NB4 (cell line): ENCODE measurements around the gene LINGO3.

Experiments used
- DNase-seq: peaks from one replicate; pipeline ENCODE4 v3.0.0; 2010; ENCODE audit warnings: low read depth
- H3K4me3 ChIP-seq: one replicate; pipeline ENCODE4 v1.5.1; 2011; ENCODE audit warnings: mild to moderate bottlenecking, low read depth, low read length, moderate library complexity
- MYC ChIP-seq: IDR thresholded peaks from 2 replicates; pipeline ENCODE4 v1.6.1; 2011; ENCODE audit warnings: low read depth, low read length
- POLR2A ChIP-seq: IDR thresholded peaks from 2 replicates; pipeline ENCODE4 v1.6.1; 2011; ENCODE audit warnings: mild to moderate bottlenecking; ENCODE audit not compliant: insufficient read length; ENCODE audit errors: extremely low read depth
- TF ChIP-seq, protein P1 (sequence below): IDR thresholded peaks from 2 replicates; pipeline ENCODE4 v1.6.1; 2011; ENCODE audit warnings: low read depth, low read length
- TF ChIP-seq, protein P2 (sequence below): IDR thresholded peaks from one replicate; pipeline ENCODE4 v1.5.1; 2012; ENCODE audit warnings: low read depth, low read length

LINGO3 gene, protein sequence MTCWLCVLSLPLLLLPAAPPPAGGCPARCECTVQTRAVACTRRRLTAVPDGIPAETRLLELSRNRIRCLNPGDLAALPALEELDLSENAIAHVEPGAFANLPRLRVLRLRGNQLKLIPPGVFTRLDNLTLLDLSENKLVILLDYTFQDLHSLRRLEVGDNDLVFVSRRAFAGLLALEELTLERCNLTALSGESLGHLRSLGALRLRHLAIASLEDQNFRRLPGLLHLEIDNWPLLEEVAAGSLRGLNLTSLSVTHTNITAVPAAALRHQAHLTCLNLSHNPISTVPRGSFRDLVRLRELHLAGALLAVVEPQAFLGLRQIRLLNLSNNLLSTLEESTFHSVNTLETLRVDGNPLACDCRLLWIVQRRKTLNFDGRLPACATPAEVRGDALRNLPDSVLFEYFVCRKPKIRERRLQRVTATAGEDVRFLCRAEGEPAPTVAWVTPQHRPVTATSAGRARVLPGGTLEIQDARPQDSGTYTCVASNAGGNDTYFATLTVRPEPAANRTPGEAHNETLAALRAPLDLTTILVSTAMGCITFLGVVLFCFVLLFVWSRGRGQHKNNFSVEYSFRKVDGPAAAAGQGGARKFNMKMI

DNA sequence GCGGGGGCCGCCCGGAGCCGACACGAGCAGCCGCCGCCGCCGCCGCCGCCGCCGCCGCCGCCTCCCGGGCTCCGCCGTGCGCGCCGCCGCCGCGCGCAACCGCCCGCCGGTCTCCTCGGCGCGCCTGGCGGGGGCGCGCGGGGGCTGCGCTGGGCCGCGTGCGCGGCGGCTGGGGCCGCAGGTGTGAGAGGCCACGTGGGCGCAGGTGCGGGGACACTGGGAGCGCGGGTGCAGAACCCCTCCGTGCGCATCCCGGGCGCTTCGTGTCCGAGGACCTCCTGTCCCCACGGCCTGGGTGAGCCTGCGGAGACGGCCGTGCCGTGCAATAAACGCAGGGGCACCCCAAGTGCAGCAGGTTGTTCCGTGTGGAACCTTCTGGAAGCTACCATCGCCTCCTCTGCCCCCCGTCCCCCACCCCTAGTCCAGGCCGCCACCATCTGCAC lies at the start of gene LINGO3:
TSS of gene LINGO3 (minus strand) at position 41 of the 443 bp plus-strand sequence. CDS start 16,378 bp downstream, outside the sequence.
- no peak for DNase-seq
- H3K4me3 ChIP-seq, result no peak within 1 kb of the TSS
- TF ChIP-seq, protein P1, sequence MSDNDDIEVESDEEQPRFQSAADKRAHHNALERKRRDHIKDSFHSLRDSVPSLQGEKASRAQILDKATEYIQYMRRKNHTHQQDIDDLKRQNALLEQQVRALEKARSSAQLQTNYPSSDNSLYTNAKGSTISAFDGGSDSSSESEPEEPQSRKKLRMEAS, result no peak
- TF ChIP-seq MYC, result no peak

DNA sequence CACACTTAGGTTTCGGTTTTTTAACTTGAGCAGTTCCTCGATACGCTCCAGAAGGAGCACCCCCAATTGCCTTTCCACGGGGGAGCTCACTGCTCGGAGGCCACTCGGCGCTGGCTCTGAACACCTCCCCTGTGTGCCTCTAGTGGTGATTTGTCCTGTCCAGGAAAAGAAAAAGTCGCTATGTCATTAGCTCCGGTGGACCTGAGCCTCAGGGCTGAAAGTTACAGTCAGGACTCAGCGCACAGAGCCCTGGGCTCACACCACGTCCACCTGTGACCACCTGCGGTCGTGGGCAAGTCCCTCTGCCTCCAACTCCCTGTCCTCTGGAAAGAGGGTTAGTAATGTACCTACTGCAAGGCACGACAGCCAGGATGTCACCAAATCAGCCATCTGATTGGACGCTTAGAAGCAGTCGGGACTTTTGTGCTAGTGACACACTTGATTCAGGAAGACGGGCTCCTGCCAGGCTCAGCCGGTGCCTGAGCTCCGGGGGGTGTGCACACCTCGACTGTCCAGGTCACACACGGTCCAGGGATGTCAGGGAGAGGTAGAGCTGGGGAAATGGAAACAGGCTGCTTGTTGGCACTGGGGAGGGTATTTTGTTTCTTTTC lies 48.2 kb upstream of the LINGO3 start:
- TF ChIP-seq, protein P2, sequence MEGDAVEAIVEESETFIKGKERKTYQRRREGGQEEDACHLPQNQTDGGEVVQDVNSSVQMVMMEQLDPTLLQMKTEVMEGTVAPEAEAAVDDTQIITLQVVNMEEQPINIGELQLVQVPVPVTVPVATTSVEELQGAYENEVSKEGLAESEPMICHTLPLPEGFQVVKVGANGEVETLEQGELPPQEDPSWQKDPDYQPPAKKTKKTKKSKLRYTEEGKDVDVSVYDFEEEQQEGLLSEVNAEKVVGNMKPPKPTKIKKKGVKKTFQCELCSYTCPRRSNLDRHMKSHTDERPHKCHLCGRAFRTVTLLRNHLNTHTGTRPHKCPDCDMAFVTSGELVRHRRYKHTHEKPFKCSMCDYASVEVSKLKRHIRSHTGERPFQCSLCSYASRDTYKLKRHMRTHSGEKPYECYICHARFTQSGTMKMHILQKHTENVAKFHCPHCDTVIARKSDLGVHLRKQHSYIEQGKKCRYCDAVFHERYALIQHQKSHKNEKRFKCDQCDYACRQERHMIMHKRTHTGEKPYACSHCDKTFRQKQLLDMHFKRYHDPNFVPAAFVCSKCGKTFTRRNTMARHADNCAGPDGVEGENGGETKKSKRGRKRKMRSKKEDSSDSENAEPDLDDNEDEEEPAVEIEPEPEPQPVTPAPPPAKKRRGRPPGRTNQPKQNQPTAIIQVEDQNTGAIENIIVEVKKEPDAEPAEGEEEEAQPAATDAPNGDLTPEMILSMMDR, result no peak
- TF ChIP-seq, protein P1, result no peak
- TF ChIP-seq POLR2A (no peak), MYC (no peak)
- no peak overlapping the region for H3K4me3 ChIP-seq
- DNase-seq, result no peak

DNA sequence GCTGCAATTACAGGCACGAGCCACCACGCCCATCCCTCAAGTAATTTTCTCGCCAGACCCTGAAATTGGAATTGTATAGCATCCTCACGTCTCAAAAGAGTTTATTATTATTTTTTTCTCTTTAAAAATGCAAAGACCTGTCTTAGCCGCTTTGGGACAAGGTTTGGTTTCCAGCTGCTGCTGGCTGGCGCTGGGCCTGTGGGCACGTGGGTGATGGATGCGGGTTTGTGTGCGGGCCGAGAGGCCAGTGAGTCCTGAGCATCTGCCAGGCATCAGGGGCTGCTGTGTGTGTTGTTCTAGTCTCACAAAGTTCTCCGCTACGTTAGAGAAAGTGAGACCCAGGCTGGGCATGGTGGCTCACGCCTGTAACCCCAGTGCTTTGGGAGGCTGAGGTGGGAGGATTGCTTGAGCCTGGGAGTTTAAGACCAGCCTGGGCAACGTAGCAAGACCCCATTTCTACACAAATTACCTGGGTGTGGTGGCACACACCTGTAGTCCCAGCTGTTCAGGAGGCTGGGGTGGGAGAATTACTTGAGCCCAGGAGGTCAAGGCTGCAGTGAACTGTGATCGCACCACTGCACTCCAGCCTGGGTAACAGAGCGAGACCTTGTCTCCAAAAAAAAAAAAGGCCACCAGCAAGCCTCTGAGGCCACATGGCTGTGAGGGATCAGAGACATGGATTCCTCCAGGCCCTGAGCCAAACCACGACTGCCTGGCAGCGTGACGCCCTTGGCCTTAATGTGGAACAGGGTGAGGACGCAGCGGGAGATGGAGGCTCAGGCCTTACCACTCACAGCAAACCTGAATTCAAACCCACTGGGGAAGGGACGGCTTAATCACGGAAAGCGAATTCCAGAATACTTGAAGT lies 47.4 kb upstream of the LINGO3 start:
- DNase-seq, result no peak
- TF ChIP-seq, protein P1, result no peak

DNA sequence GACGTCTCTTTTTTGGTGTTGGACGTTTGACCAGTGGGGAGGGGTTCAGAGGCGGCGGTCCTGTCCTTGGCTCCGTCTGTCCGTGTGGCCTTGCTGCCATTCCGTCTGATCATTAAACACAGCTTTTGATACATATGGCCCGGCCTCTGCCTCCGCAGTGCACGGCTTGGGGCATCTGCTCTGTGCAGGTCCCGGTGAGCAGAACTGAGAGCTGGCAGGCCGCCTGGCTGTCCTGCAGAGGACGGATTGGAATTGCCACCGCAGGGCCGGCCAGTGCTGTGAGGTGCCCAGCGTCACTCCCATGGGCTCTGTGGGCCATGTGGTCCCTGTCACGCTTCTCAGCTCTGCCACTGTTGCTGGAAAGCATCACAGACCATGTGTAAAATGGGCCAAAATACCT lies 46.7 kb upstream of the LINGO3 start:
- no peak overlapping the region for H3K4me3 ChIP-seq
- TF ChIP-seq, protein P2, result no peak
- TF ChIP-seq MYC, result no peak
- TF ChIP-seq, protein P1, result no peak
- DNase-seq, result no peak

More for the DNA sequence above, 47.4 kb upstream of the LINGO3 start:
- H3K4me3 ChIP-seq, result no peak overlapping the region

DNA sequence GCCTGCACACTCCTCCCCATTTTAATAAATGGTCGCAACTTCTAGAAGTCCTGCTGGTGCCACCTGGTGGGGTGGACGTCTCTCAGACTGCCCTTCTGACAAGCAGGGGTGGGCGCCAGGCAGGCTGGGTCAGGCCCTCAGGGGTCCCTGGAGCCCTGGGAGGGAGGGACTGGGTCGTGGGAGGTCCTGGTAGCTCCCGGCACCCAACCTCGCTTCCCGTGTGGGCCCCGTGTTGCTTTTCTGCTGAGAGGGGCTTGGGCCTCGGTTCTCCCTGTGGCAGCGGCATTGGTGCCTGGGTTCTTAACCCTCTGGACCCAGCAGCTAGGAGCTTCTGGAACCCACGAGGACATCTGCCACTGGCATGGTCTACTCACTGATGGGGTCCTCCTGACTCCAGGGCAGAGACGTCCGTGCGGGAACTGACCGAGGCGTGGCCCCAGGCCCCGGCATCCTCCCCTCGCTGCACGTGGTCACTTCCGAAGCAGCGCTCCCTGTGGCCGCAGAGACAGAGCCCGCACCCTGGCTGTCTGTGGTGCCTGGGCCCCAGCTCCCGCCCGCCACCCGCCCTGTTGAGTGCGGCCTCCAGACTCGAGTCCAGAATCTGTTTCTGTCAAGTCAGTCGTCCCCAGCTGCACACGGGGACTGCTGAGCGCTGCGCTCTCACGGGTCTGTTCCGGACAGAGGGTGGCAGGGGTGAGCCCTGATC lies 46.1 kb upstream of the LINGO3 start:
- DNase-seq, result no peak
- no peak for TF ChIP-seq MYC
- no peak for TF ChIP-seq POLR2A
- TF ChIP-seq, protein P1, result no peak
- TF ChIP-seq, protein P2, result no peak
- H3K4me3 ChIP-seq, result no peak overlapping the region
